ENCODE results near the gene SLC8B1. TPM values are rescaled to one million over a fixed set of nuclear protein-coding genes. Genes with fewer than 3 reads are reported as not detected.
A peak's percentile ranks its signal among the peaks of the same experiment; 100 is the strongest.

The SLC8B1 gene
- total RNA-seq, 1 donor from 2014 or later = 27.9 TPM

GRCh38 chr12:113325916-113326315, 9.0 kb downstream of the SLC8B1 start:
- Mint-ChIP-seq H3K4me3 (ENCODE audit: unreplicated experiment) (no peak overlapping the region), H3K36me3 (ENCODE audit: unreplicated experiment) (no peaks in the 10 kb centered on the region), H3K27me3 (ENCODE audit: unreplicated experiment) (peaks cover 2% of the 10 kb centered on the region), H3K9me3 (ENCODE audit: unreplicated experiment) (no peaks in the 10 kb centered on the region), H3K27ac (ENCODE audit: unreplicated experiment) (no peak overlapping the region), H3K4me1 (ENCODE audit: low read depth, unreplicated experiment) (no peaks in the 10 kb centered on the region)
- DNase-seq = no peak
- no peak for TF ChIP-seq CTCF (IDR thresholded peaks at IDR 0.05; ENCODE audit: partially characterized antibody, unreplicated experiment)

GRCh38 chr12:113322343-113322742, 12.6 kb downstream of the SLC8B1 start:
- Mint-ChIP-seq H3K27ac (ENCODE audit: unreplicated experiment) (no peak overlapping the region), H3K4me1 (ENCODE audit: low read depth, unreplicated experiment) (no peaks in the 10 kb centered on the region), H3K36me3 (ENCODE audit: unreplicated experiment) (peaks cover 10% of the 10 kb centered on the region), H3K27me3 (ENCODE audit: unreplicated experiment) (peaks cover 2% of the 10 kb centered on the region), H3K4me3 (ENCODE audit: unreplicated experiment) (no peak overlapping the region), H3K9me3 (ENCODE audit: unreplicated experiment) (peaks cover 4% of the 10 kb centered on the region)
- no peak for TF ChIP-seq CTCF (IDR thresholded peaks at IDR 0.05; ENCODE audit: partially characterized antibody, unreplicated experiment)
- DNase-seq = no peak

GRCh38 chr12:113320401-113320800, 14.5 kb downstream of the SLC8B1 start:
- H3K27ac Mint-ChIP-seq (ENCODE audit: unreplicated experiment) = no peak overlapping the region
- no peak for DNase-seq
- H3K4me3 Mint-ChIP-seq (ENCODE audit: unreplicated experiment) = no peak overlapping the region
- peaks cover 4% of the 10 kb centered on the region for H3K9me3 Mint-ChIP-seq (ENCODE audit: unreplicated experiment)
- no peak for TF ChIP-seq CTCF (IDR thresholded peaks at IDR 0.05; ENCODE audit: partially characterized antibody, unreplicated experiment)
- H3K36me3 Mint-ChIP-seq (ENCODE audit: unreplicated experiment) = peaks cover 10% of the 10 kb centered on the region
- no peaks in the 10 kb centered on the region for H3K4me1 Mint-ChIP-seq (ENCODE audit: low read depth, unreplicated experiment)
- H3K27me3 Mint-ChIP-seq (ENCODE audit: unreplicated experiment) = peaks cover 2% of the 10 kb centered on the region

- peaks cover 2% of the 10 kb centered on the region for H3K4me1 Mint-ChIP-seq (ENCODE audit: low read depth, unreplicated experiment)
- no peak for TF ChIP-seq CTCF (IDR thresholded peaks at IDR 0.05; ENCODE audit: partially characterized antibody, unreplicated experiment)
- peaks cover 4% of the 10 kb centered on the region for H3K9me3 Mint-ChIP-seq (ENCODE audit: unreplicated experiment)
- H3K36me3 Mint-ChIP-seq (ENCODE audit: unreplicated experiment) = peaks cover 10% of the 10 kb centered on the region
- peaks cover 4% of the 10 kb centered on the region for H3K27me3 Mint-ChIP-seq (ENCODE audit: unreplicated experiment)
- DNase-seq = no peak
- no peak overlapping the region for H3K27ac Mint-ChIP-seq (ENCODE audit: unreplicated experiment)
- H3K4me3 Mint-ChIP-seq (ENCODE audit: unreplicated experiment) = no peak overlapping the region
These were observed 15.8 kb downstream of the SLC8B1 start for GRCh38 chr12:113318900-113319628.

- TF ChIP-seq CTCF (IDR thresholded peaks at IDR 0.05; ENCODE audit: partially characterized antibody, unreplicated experiment) = no peak
- Mint-ChIP-seq H3K9me3 (ENCODE audit: unreplicated experiment) (peaks cover 4% of the 10 kb centered on the region), H3K4me1 (ENCODE audit: low read depth, unreplicated experiment) (peaks cover 2% of the 10 kb centered on the region), H3K27me3 (ENCODE audit: unreplicated experiment) (peaks cover 4% of the 10 kb centered on the region), H3K36me3 (ENCODE audit: unreplicated experiment) (peaks cover 10% of the 10 kb centered on the region), H3K4me3 (ENCODE audit: unreplicated experiment) (no peak overlapping the region), H3K27ac (ENCODE audit: unreplicated experiment) (peak overlapping the region; percentile 48)
- no peak for DNase-seq
These were observed 16.8 kb downstream of the SLC8B1 start for GRCh38 chr12:113318046-113318656.
